K562 (cell line): ENCODE data around the gene SNRNP70. TPM values are rescaled to one million over a fixed set of nuclear protein-coding genes. Genes with fewer than 3 reads are reported as not detected.

Experiments
- BCLAF1 ChIP-seq, 2 experiments: fragments of 450-650 bp in 1 of 2; IDR thresholded peaks; 2 replicates each; pipeline ENCODE4 v1.6.1; 2011 to 2017; ENCODE audit warnings: low read depth in 2 of 2, antibody characterized with exemption in 1 of 2, borderline replicate concordance in 1 of 2, low read length in 1 of 2, mild to moderate bottlenecking in 1 of 2, mixed read lengths in 1 of 2; ENCODE audit not compliant: control insufficient read depth in 1 of 2
- BRCA1 ChIP-seq, 2 experiments: fragments of 450-650 bp in 1 of 2; sonication (generic) in 1 of 2; formaldehyde crosslinking in 1 of 2; IDR thresholded peaks; 2 replicates each; pipeline versions ENCODE4 v1.5.0 to v1.6.1; 2017 to 2020; ENCODE audit warnings: mild to moderate bottlenecking in 1 of 2, missing genetic modification reagents in 1 of 2
- CBFA2T3 ChIP-seq: fragments of 450-650 bp; IDR thresholded peaks from 2 replicates; pipeline ENCODE4 v1.6.1; 2017
- CBFB ChIP-seq: sonication (generic); formaldehyde crosslinking; IDR thresholded peaks from 2 replicates; pipeline ENCODE4 v1.4.0; 2020; ENCODE audit warnings: mild to moderate bottlenecking, missing genetic modification reagents
- CBX5 ChIP-seq: IDR thresholded peaks from 2 replicates; pipeline ENCODE4 v1.6.1; 2014; ENCODE audit warnings: low read depth, borderline replicate concordance
- E2F1 ChIP-seq: sonication (generic); formaldehyde crosslinking; IDR thresholded peaks from 2 replicates; pipeline ENCODE4 v1.8.1; 2023; ENCODE audit warnings: mild to moderate bottlenecking, missing genetic modification reagents, moderate library complexity
- ESRRB ChIP-seq: fragments of 250-450 bp; sonication (Bioruptor Pico); IDR thresholded peaks from 2 replicates; pipeline ENCODE4 v1.5.0; 2020; ENCODE audit warnings: mild to moderate bottlenecking, moderate library complexity, borderline replicate concordance
- KDM4B ChIP-seq, 2 experiments: fragments of 450-650 bp in 1 of 2; sonication (generic) in 1 of 2; IDR thresholded peaks; 2 replicates each; pipeline ENCODE4 v1.6.1; 2016 to 2017; ENCODE audit warnings: borderline replicate concordance in 2 of 2, antibody characterized with exemption in 1 of 2, low read depth in 1 of 2, mild to moderate bottlenecking in 1 of 2
- NCOR1 ChIP-seq: fragments of 450-650 bp; IDR thresholded peaks from 2 replicates; pipeline ENCODE4 v1.6.1; 2016; ENCODE audit warnings: mild to moderate bottlenecking, moderate library complexity
- NFIX ChIP-seq: fragments of 250-450 bp; sonication (Bioruptor Pico); IDR thresholded peaks from 2 replicates; pipeline ENCODE4 v1.4.0; 2020; ENCODE audit warnings: low read depth, mild to moderate bottlenecking, moderate library complexity
- PHF20 ChIP-seq: fragments of 450-650 bp; IDR thresholded peaks from 2 replicates; pipeline ENCODE4 v1.6.1; 2018; ENCODE audit not compliant: partially characterized antibody
- POLR2B ChIP-seq: fragments of 450-650 bp; IDR thresholded peaks from 2 replicates; pipeline ENCODE4 v1.6.1; 2018; ENCODE audit warnings: low read depth; ENCODE audit not compliant: partially characterized antibody
- SAFB ChIP-seq: fragments of 200-400 bp; formaldehyde crosslinking; IDR thresholded peaks from 2 replicates; pipeline ENCODE4 v1.6.1; 2017; ENCODE audit warnings: low read depth, low read length, borderline replicate concordance
- SRSF3 ChIP-seq: fragments of 200-400 bp; formaldehyde crosslinking; IDR thresholded peaks from 2 replicates; pipeline ENCODE4 v1.6.1; 2016; ENCODE audit warnings: mild to moderate bottlenecking, low read length, moderate library complexity; ENCODE audit not compliant: insufficient read depth
- ZFP91 ChIP-seq: sonication (generic); formaldehyde crosslinking; IDR thresholded peaks from 2 replicates; pipeline ENCODE4 v1.8.0; 2022; ENCODE audit warnings: mild to moderate bottlenecking, missing genetic modification reagents
- polyA plus RNA-seq, 8 experiments: library from polyadenylated mRNA; depleted of rRNA in 4 of 8; stranded (reverse) in 5 of 8; unstranded in 3 of 8; fragments of >200 nt; fragmentation: Nextera tagmentation in 2 of 8; fragmentation: Illumina TruSeq in 1 of 8; extraction: Ambion mirVana in 2 of 8; extraction: Trizol in 1 of 8; gene quantifications; 2 replicates each; pipeline versions ENCODE4 v1.2.1 to v1.2.3, GENCODE V29; 2011 to 2014; ENCODE audit warnings: inconsistent platforms in 1 of 8, missing spikeins in 1 of 8
- total RNA-seq, 7 experiments: library from RNA; depleted of rRNA in 6 of 7; stranded (reverse); fragments of >200 nt in 6 of 7; fragmentation: Illumina TruSeq in 2 of 7; extraction: Trizol in 2 of 7; gene quantifications; 2 replicates each; pipeline versions ENCODE4 v1.2.1 to v1.2.3, GENCODE V29; 2011 to 2021; ENCODE audit warnings: low replicate concordance in 1 of 7
- TF ChIP-seq, protein P1 (sequence below), 2 experiments: fragments of 150-350 bp in 1 of 2; IDR thresholded peaks; 2 replicates each; pipeline ENCODE4 v1.6.1; 2012 to 2016; ENCODE audit warnings: low read depth in 2 of 2, low read length in 2 of 2, mild to moderate bottlenecking in 1 of 2, moderate library complexity in 1 of 2

The SNRNP70 gene
- total and polyA plus RNA-seq, 9 of the 15 experiments (the other 6 are each of a cell fraction or from before 2014, with no cell fraction given): 2.8 to 496 (median 136) TPM

DNA sequence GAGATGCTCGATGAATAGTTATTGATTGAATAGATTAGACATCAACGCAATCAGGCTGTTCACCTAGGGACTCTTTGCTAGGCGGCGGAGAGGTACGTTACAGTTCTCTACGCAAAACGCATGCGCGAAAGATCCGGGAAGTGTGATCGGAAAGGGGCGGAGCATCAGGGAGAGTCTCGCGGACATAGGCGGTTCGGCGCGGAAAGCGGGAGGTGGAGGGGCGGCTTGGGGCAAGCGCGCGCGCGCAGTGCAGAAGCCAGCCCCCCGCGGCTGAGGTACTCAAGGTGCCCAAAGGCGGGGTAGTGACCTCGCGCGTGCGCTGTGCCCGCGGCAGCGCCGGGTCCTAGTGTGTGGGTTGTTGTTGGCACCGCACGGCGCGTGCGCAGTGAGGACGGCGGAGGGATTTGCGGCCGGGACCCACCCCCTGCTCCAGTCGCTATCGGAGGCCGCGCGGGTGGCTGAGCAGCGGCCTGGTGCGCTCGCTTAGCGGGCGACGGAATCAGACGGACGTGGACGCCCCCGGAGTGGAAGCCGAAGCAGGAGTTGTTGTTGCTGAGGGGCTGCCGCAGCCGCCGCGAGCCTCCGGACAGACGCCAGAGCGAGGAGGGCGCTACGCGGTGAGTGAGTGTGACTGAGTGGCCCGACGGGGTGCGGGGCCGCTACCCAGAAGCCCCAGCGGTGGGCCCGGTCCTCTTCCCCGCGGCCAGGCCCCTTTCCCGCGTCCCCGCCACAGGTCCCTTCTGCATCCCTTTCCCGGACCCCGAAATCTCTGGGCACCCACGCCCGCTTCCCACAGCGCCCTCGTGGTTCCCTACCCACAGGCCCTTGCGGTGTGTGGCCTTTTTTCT lies at the start of gene SNRNP70 (continued):
- TF ChIP-seq PHF20 (peak; percentile 80), NFIX (CRISPR knock-in tag) (peak; percentile 51; the same call in 1 of the 2 replicates), SAFB (0 out of 2 replicates have a peak, but pooled peaks have one; percentile 36), POLR2B (peak; percentile 98), ESRRB (CRISPR knock-in tag) (no peak), KDM4B (IDR thresholded peaks at IDR 0.05; ENCODE audit: borderline replicate concordance in 2 of 2, low read depth in 1 of 2) (peak in 1 of 2 experiments; percentile 78; a peak in 1 of 4 replicates), SRSF3 (no peak), BRCA1 (IDR thresholded peaks at IDR 0.05) (no peak), BRCA1 (CRISPR knock-in tag; IDR thresholded peaks at IDR 0.05) (no peak), NCOR1 (no peak), CBX5 (no peak), E2F1 (peak; percentile 73; the same call in 1 of the 2 replicates), ZFP91 (CRISPR knock-in tag) (peak; percentile 64; the same call in 1 of the 2 replicates), CBFA2T3 (no peak), CBFB (CRISPR knock-in tag) (no peak), BCLAF1 (IDR thresholded peaks at IDR 0.05; ENCODE audit: borderline replicate concordance in 1 of 2, control insufficient read depth in 1 of 2, low read depth in 2 of 2, low read length in 1 of 2) (no peak)
- TF ChIP-seq, protein P1, sequence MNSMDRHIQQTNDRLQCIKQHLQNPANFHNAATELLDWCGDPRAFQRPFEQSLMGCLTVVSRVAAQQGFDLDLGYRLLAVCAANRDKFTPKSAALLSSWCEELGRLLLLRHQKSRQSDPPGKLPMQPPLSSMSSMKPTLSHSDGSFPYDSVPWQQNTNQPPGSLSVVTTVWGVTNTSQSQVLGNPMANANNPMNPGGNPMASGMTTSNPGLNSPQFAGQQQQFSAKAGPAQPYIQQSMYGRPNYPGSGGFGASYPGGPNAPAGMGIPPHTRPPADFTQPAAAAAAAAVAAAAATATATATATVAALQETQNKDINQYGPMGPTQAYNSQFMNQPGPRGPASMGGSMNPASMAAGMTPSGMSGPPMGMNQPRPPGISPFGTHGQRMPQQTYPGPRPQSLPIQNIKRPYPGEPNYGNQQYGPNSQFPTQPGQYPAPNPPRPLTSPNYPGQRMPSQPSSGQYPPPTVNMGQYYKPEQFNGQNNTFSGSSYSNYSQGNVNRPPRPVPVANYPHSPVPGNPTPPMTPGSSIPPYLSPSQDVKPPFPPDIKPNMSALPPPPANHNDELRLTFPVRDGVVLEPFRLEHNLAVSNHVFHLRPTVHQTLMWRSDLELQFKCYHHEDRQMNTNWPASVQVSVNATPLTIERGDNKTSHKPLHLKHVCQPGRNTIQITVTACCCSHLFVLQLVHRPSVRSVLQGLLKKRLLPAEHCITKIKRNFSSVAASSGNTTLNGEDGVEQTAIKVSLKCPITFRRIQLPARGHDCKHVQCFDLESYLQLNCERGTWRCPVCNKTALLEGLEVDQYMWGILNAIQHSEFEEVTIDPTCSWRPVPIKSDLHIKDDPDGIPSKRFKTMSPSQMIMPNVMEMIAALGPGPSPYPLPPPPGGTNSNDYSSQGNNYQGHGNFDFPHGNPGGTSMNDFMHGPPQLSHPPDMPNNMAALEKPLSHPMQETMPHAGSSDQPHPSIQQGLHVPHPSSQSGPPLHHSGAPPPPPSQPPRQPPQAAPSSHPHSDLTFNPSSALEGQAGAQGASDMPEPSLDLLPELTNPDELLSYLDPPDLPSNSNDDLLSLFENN (IDR thresholded peaks at IDR 0.05; ENCODE audit: low read depth in 2 of 2, low read length in 2 of 2): no peak
